ENCODE measurements around the gene WDR72. TPM values are rescaled to one million over a fixed set of nuclear protein-coding genes. Genes with fewer than 3 reads are reported as not detected.

Gene WDR72
- total RNA-seq, 1 donor from 2014 or later = 3.2 TPM

DNA sequence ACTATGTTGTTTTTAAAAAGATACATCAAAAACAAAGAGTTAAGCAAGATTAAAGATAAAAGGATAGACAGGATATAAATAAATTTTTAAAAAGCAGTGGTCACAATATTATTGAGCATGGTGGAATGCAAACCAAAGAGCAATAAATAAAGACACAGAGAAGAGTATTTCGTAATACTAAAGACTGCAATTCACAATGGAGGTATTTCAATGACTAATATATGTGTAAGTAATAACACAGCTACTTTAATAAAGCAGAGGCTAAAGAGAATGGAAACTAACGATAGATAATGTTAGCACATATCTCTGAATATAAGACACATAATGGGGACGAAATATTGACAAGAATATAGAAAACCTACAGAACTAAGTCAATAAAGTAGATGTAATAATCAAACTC, 219.6 kb downstream of the WDR72 start:
- Histone ChIP-seq H3K4me3 (no peak overlapping the region), H3K36me3 (no peaks in the 10 kb centered on the region), H3K4me1 (no peaks in the 10 kb centered on the region), H3K9me3 (no peaks in the 10 kb centered on the region), H3K27ac (no peak overlapping the region), H3K27me3 (no peaks in the 10 kb centered on the region)
- TF ChIP-seq, protein P1, sequence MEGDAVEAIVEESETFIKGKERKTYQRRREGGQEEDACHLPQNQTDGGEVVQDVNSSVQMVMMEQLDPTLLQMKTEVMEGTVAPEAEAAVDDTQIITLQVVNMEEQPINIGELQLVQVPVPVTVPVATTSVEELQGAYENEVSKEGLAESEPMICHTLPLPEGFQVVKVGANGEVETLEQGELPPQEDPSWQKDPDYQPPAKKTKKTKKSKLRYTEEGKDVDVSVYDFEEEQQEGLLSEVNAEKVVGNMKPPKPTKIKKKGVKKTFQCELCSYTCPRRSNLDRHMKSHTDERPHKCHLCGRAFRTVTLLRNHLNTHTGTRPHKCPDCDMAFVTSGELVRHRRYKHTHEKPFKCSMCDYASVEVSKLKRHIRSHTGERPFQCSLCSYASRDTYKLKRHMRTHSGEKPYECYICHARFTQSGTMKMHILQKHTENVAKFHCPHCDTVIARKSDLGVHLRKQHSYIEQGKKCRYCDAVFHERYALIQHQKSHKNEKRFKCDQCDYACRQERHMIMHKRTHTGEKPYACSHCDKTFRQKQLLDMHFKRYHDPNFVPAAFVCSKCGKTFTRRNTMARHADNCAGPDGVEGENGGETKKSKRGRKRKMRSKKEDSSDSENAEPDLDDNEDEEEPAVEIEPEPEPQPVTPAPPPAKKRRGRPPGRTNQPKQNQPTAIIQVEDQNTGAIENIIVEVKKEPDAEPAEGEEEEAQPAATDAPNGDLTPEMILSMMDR (IDR thresholded peaks at IDR 0.05) = no peak
- ATAC-seq (no peak), DNase-seq (no peak)
- intact Hi-C loops (cut with DNase I) = no loop called here

DNA sequence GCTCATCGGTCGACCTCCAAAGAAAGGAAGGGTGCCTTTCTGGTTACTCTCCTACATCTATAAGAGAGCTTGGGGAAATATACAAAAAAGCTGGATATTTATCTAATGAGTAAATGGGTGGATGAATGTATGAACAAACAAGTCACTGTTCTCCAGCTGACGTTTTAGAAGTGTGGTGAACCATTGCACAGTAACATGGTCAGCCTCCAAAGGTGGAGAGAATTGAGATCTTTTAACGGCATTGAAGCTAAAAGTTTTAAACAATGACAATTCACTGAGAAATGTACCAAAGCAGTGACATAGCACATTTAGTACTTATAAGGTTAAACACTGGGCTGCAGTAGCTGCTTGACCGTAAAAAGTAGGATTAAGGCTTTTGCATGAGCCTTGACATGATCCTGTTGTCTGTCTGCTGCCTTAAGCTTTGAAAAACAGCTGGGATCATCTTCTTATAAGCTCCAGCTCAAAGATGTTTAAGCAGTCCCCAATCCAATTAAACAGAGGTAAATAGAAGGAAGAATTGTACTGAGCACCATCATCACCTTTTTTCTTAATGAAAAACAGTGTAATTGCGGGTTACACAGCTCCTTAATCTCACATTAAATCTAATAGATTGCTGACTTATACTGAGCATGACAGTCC, 222.9 kb downstream of the WDR72 start:
- H3K9me3 ChIP-seq = no peaks in the 10 kb centered on the region
- DNase-seq = no peak
- intact Hi-C loops (cut with DNase I) = no loop called here
- ATAC-seq = no peak
- no peak overlapping the region for H3K27ac ChIP-seq
- TF ChIP-seq, protein P1 (IDR thresholded peaks at IDR 0.05) = no peak
- H3K27me3 ChIP-seq = no peaks in the 10 kb centered on the region
- no peak overlapping the region for H3K4me3 ChIP-seq
- H3K36me3 ChIP-seq = no peaks in the 10 kb centered on the region
- H3K4me1 ChIP-seq = no peaks in the 10 kb centered on the region

DNA sequence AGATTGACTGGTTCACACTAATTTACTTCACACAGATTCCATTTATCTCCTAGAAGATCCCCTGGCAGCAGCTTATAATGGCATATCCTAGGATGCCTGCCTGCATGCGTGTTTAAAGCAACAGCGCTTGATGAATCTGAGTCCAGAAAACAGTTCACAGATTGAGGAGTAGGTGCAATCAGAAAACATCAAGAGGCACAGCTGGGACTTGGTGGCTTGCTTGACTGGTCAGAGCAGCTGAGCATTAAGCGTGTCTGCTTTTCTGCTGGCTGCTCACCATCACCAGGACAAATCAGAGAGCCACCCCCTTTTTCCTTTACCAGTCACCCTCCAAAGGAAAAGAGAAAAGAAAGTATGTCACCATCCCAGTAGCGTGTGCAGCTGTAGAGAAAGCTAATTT, 223.6 kb downstream of the WDR72 start:
- intact Hi-C loops (cut with DNase I) = no loop called here
- Histone ChIP-seq H3K9me3 (no peaks in the 10 kb centered on the region), H3K4me3 (no peak overlapping the region), H3K36me3 (no peaks in the 10 kb centered on the region), H3K27me3 (no peaks in the 10 kb centered on the region), H3K4me1 (no peaks in the 10 kb centered on the region), H3K27ac (no peak overlapping the region)
- ATAC-seq = no peak
- no peak for DNase-seq
- TF ChIP-seq, protein P1 (IDR thresholded peaks at IDR 0.05) = no peak

GRCh38 chr15:53534105-53534839, 225.2 kb downstream of the WDR72 start:
- H3K27me3 ChIP-seq = no peaks in the 10 kb centered on the region
- no peak for ATAC-seq
- no peaks in the 10 kb centered on the region for H3K4me1 ChIP-seq
- DNase-seq = no peak
- H3K4me3 ChIP-seq = no peak overlapping the region
- no peaks in the 10 kb centered on the region for H3K9me3 ChIP-seq
- intact Hi-C loops (cut with DNase I) = no loop called here
- no peak overlapping the region for H3K27ac ChIP-seq
- TF ChIP-seq, protein P1 (IDR thresholded peaks at IDR 0.05) = no peak
- no peaks in the 10 kb centered on the region for H3K36me3 ChIP-seq

DNA sequence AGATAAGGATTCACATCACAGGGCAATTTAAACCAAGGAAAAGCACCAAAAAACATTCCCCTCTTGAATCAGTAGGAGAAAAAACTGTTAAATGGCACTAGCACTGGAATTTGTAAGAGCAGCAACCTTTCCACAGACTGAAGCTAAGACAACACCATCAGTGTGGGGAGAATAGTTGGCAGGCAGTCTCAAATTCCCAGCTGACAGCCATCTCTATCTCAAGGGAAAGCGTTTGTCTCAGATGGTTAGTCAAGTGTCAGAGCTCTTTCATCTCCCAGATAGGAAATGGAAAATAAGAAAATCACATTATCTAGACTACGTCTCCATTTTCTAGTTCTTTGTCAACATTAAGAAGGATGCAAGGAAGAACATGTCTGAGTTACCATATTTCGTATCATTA, 228.7 kb downstream of the WDR72 start:
- intact Hi-C loops (cut with DNase I) = no loop called here
- DNase-seq (no peak), ATAC-seq (no peak)
- H3K27me3 ChIP-seq = no peaks in the 10 kb centered on the region
- no peaks in the 10 kb centered on the region for H3K9me3 ChIP-seq
- no peaks in the 10 kb centered on the region for H3K36me3 ChIP-seq
- H3K4me1 ChIP-seq = no peaks in the 10 kb centered on the region
- TF ChIP-seq, protein P1 (IDR thresholded peaks at IDR 0.05) = no peak
- H3K27ac ChIP-seq = no peak overlapping the region
- H3K4me3 ChIP-seq = no peak overlapping the region

Measured in upper lobe of right lung (tissue), 1 donor.